ENCODE measurements around the gene HS2ST1.

HS2ST1 gene

GRCh38 chr1:86948212-86948611 lies 33.8 kb downstream of the HS2ST1 start:
- H3K9ac ChIP-seq (ENCODE audit: low read length), result no peak overlapping the region
- H3K4me2 ChIP-seq (ENCODE audit: low read length), result no peak overlapping the region
- peaks cover 93% of the 10 kb centered on the region for H3K79me2 ChIP-seq (ENCODE audit: insufficient read depth, low read length)
- no peaks in the 10 kb centered on the region for H4K20me1 ChIP-seq (ENCODE audit: insufficient read depth, low read length)
- no peak overlapping the region for H2AFZ ChIP-seq (ENCODE audit: low read length)
- no peaks in the 10 kb centered on the region for H3F3A ChIP-seq (ENCODE audit: insufficient read depth, low read length)
- peaks cover 17% of the 10 kb centered on the region for H3K4me1 ChIP-seq (ENCODE audit: insufficient read depth, low read length, severe bottlenecking)
- no peaks in the 10 kb centered on the region for H3K9me2 ChIP-seq (ENCODE audit: low read depth, low read length)
- no peak overlapping the region for H3K4me3 ChIP-seq (ENCODE audit: low read depth, low read length, poor library complexity, severe bottlenecking)
- no peak overlapping the region for H3K27ac ChIP-seq (ENCODE audit: low read depth, low read length, poor library complexity, severe bottlenecking)
- TF ChIP-seq EZH2 (IDR thresholded peaks at IDR 0.05; ENCODE audit: borderline replicate concordance, low read length) (no peak), CTCF (IDR thresholded peaks at IDR 0.05; ENCODE audit: low read length) (no peak)
- no peaks in the 10 kb centered on the region for H3K36me3 ChIP-seq (ENCODE audit: insufficient read depth, low read length)
- no peaks in the 10 kb centered on the region for H3K27me3 ChIP-seq (ENCODE audit: insufficient read depth, low read length)
- no peaks in the 10 kb centered on the region for H3K9me3 ChIP-seq (ENCODE audit: low read length)

GRCh38 chr1:86950712-86951419 lies 36.4 kb downstream of the HS2ST1 start:
- H3K4me1 ChIP-seq (ENCODE audit: insufficient read depth, low read length, severe bottlenecking), result peaks cover 18% of the 10 kb centered on the region
- no peaks in the 10 kb centered on the region for H3K36me3 ChIP-seq (ENCODE audit: insufficient read depth, low read length)
- no peaks in the 10 kb centered on the region for H3F3A ChIP-seq (ENCODE audit: insufficient read depth, low read length)
- H3K9ac ChIP-seq (ENCODE audit: low read length), result no peak overlapping the region
- no peaks in the 10 kb centered on the region for H3K9me2 ChIP-seq (ENCODE audit: low read depth, low read length)
- H3K4me3 ChIP-seq (ENCODE audit: low read depth, low read length, poor library complexity, severe bottlenecking), result no peak overlapping the region
- no peak overlapping the region for H3K4me2 ChIP-seq (ENCODE audit: low read length)
- peaks cover 86% of the 10 kb centered on the region for H3K79me2 ChIP-seq (ENCODE audit: insufficient read depth, low read length)
- no peaks in the 10 kb centered on the region for H3K9me3 ChIP-seq (ENCODE audit: low read length)
- H4K20me1 ChIP-seq (ENCODE audit: insufficient read depth, low read length), result no peaks in the 10 kb centered on the region
- H3K27me3 ChIP-seq (ENCODE audit: insufficient read depth, low read length), result no peaks in the 10 kb centered on the region
- no peak for TF ChIP-seq EZH2 (IDR thresholded peaks at IDR 0.05; ENCODE audit: borderline replicate concordance, low read length)
- TF ChIP-seq CTCF (IDR thresholded peaks at IDR 0.05; ENCODE audit: low read length), result no peak
- no peak overlapping the region for H3K27ac ChIP-seq (ENCODE audit: low read depth, low read length, poor library complexity, severe bottlenecking)
- no peak overlapping the region for H2AFZ ChIP-seq (ENCODE audit: low read length)

GRCh38 chr1:86951430-86951829 lies 37.0 kb downstream of the HS2ST1 start:
- TF ChIP-seq EZH2 (IDR thresholded peaks at IDR 0.05; ENCODE audit: borderline replicate concordance, low read length) (no peak), CTCF (IDR thresholded peaks at IDR 0.05; ENCODE audit: low read length) (no peak)
- H2AFZ ChIP-seq (ENCODE audit: low read length), result no peak overlapping the region
- peaks cover 84% of the 10 kb centered on the region for H3K79me2 ChIP-seq (ENCODE audit: insufficient read depth, low read length)
- H3K27ac ChIP-seq (ENCODE audit: low read depth, low read length, poor library complexity, severe bottlenecking), result no peak overlapping the region
- H3K36me3 ChIP-seq (ENCODE audit: insufficient read depth, low read length), result no peaks in the 10 kb centered on the region
- H3K4me1 ChIP-seq (ENCODE audit: insufficient read depth, low read length, severe bottlenecking), result peaks cover 18% of the 10 kb centered on the region
- H3K4me3 ChIP-seq (ENCODE audit: low read depth, low read length, poor library complexity, severe bottlenecking), result no peak overlapping the region
- no peak overlapping the region for H3K9ac ChIP-seq (ENCODE audit: low read length)
- no peaks in the 10 kb centered on the region for H3F3A ChIP-seq (ENCODE audit: insufficient read depth, low read length)
- no peaks in the 10 kb centered on the region for H3K9me3 ChIP-seq (ENCODE audit: low read length)
- no peaks in the 10 kb centered on the region for H4K20me1 ChIP-seq (ENCODE audit: insufficient read depth, low read length)
- no peak overlapping the region for H3K4me2 ChIP-seq (ENCODE audit: low read length)
- no peaks in the 10 kb centered on the region for H3K27me3 ChIP-seq (ENCODE audit: insufficient read depth, low read length)
- H3K9me2 ChIP-seq (ENCODE audit: low read depth, low read length), result no peaks in the 10 kb centered on the region

All from OCI-LY1 (cell line).